GM20000 (cell line): ENCODE data around the gene SLC25A23.

Experiments used
- DNase-seq: peaks from one replicate; pipeline ENCODE4 v3.0.0; 2012; ENCODE audit warnings: low spot score
- TF ChIP-seq, protein P1 (sequence below): IDR thresholded peaks from 2 replicates; pipeline ENCODE4 v1.5.1; 2012; ENCODE audit warnings: mild to moderate bottlenecking, control low read depth; ENCODE audit errors: extremely low read depth, missing control alignments

Gene SLC25A23

DNA sequence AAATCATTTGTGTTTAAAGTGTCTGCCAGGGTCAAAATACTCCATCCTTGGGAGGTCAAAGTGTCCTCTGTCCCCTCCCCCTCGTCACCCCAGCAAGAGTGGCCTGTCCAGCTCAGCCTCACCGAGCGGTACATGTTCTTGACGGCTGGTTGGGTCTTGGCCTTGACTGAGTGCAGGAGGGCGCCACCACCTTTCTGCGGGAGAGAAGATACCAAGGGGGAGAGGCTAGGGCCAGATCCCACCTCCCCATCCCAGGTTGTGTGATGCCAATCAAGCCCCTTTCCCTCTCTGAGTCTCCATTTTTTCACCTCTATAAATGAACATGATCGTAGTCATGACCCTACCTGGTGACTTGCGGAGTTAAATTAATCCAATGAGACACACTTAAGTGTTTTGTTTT lies 10.6 kb upstream of the SLC25A23 start:
- TF ChIP-seq, protein P1, sequence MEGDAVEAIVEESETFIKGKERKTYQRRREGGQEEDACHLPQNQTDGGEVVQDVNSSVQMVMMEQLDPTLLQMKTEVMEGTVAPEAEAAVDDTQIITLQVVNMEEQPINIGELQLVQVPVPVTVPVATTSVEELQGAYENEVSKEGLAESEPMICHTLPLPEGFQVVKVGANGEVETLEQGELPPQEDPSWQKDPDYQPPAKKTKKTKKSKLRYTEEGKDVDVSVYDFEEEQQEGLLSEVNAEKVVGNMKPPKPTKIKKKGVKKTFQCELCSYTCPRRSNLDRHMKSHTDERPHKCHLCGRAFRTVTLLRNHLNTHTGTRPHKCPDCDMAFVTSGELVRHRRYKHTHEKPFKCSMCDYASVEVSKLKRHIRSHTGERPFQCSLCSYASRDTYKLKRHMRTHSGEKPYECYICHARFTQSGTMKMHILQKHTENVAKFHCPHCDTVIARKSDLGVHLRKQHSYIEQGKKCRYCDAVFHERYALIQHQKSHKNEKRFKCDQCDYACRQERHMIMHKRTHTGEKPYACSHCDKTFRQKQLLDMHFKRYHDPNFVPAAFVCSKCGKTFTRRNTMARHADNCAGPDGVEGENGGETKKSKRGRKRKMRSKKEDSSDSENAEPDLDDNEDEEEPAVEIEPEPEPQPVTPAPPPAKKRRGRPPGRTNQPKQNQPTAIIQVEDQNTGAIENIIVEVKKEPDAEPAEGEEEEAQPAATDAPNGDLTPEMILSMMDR = no peak
- no peak for DNase-seq

DNA sequence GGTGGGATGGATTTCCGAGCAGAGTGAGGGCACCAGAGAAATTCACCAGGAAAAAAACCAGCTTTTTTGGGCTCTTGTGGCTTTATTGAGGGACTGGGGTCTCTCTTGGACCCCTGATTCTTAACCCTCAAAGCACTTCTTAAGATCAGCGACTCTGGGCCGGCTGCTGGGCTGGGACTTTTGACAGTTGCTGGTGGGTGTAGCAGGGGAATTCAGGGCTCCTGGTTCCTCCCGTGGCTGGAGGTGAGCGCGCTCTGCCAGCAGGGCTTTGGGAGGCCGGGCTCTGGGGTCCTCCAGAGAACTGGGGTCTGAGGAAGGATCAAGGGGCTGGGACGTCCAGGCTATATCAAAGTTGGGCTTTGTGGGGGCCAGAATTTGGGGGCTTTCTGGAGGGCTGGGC lies 7.8 kb upstream of the SLC25A23 start:
- TF ChIP-seq, protein P1 = no peak
- DNase-seq = peak; percentile 32

DNA sequence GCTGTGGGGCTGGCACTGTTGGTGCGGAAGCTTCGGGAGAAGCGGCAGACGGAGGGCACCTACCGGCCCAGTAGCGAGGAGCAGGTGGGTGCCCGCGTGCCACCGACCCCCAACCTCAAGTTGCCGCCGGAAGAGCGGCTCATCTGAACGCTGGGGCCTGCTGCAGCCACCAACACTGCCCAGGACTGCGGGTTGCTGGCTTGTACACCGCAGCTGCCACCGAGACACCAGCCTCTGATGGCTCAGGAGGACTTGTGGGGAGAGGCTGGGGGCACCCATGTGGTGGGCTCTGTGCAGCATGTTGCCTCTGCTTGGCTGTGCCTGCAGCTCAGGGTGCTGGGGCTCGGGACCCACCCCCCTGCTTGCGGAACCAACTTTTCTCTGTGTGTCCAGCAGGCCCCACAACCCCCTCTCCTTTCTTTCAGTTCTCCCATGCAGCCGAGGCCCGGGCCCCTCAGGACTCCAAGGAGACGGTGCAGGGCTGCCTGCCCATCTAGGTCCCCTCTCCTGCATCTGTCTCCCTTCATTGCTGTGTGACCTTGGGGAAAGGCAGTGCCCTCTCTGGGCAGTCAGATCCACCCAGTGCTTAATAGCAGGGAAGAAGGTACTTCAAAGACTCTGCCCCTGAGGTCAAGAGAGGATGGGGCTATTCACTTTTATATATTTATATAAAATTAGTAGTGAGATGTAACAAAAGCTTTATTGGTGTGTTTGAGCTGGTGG lies 7.1 kb upstream of the SLC25A23 start:
- TF ChIP-seq, protein P1 = no peak
- no peak for DNase-seq

DNA sequence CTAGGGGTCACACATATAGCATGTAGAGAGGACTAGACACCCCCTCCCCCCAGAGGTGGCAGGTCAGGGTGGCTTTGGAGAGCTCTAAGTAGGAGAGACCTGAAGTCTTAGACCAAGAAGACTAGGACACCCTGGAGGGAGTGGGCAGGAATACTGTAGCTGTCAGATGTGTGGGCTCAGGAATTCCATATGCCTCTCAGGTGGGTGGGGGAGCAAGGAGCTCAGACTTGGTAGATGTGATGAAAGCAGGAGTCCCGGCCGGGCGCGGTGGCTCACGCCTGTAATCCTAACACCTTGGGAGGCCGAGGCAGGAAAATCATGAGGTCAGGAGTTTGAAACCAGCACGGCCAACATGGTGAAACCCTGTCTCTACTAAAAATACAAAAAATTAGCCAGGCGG lies 6.1 kb upstream of the SLC25A23 start:
- TF ChIP-seq, protein P1 = no peak
- no peak for DNase-seq

DNA sequence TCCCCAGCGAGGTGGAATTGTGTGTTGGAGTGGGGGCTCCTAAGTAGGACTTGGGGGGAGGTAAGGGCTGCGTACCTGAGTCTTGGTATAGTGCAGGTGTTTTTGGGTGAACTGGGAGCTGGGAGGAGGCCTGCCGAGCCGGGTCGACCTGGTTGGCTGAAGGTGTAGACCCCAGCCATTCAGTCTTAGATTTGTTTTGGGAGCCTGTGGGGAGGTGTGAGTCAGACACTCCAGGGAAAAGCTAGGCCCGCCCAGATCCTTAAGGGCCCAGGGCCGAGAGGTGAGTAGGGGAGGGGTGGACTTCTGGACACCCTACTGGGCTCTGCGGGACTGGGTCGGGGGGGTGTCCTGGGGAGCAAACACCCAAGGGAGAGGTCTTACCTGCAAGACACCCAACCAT lies 5.4 kb upstream of the SLC25A23 start:
- TF ChIP-seq, protein P1 = no peak
- no peak for DNase-seq

DNA sequence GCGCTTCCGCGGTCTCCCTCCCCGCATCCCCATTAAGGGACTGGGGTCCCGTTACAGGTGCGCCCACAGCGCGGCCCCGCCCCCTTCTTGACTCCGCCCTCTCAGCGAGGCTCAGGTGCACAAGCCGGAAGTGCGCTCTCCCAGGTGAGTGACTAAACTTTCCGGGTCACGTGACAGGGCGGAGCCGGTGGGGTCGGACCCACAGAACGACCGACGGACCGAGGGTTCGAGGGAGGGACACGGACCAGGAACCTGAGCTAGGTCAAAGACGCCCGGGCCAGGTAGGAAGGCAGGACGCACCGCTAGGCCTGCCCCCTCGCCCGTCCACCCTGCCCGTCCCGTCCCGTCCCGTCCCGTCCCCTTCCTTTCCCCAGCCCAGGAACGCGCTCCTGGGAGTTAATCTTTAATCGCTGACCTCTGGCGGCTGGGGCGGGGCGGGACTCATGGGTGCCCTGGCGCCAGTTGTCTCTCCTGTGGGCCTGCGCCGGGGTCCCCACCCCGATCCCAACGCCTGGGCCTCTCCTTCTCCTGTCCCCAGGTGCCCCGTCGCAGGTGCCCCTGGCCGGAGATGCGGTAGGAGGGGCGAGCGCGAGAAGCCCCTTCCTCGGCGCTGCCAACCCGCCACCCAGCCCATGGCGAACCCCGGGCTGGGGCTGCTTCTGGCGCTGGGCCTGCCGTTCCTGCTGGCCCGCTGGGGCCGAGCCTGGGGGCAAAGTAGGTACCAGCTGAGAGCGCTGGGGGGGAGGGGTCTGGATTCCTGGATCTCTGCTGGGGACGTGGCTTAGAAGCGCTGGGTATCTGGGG lies 4.7 kb upstream of the SLC25A23 start, which contains the start of gene CRB3:
Gene CRB3, plus strand, starts transcription at position 202 of the 804 bp plus-strand sequence. Its CDS starts 431 bp downstream, at position 633.
- TF ChIP-seq, protein P1 = no peak
- DNase-seq = peak; percentile 39

DNA sequence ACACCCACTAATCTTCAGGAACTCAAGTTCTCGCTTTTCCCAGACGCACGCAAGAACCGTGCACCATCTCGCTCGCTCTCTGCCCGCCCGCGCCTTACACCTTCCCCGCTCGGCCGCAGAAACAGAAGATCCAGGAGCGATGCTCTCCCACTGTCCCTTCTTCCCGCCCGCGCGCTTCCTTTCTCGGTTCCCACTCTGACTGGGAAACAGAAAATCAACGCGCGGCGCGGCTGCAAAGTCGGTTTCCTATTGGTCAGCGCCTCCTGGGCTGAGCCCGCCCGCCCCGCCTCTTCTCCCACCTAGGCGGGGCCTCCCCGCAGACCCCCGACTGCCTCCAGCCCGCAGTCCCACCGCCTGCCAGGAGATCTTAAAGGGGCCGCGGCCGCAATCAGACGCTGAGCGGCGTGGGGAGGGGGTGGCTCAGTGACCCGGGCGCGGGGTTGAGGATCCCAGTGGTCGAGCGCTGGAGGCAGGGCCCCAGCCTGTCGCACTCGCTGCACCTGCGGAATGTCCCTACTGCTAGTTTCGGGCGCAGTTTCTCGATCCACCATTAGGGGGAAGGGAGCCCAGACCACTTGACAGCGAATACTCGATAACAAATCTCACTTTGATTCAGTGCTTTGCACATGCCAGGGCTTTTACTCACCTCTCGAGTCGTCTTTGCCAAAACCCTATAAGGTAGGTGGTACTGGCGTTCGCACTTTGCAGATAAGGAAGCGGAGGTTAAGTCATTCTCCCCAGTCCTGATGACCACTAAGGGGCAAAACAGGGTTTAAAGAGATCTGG lies 700 bp upstream of the SLC25A23 start:
- TF ChIP-seq, protein P1 = peak; percentile 24
- peak; percentile 98 for DNase-seq
